ENCODE data around the gene HNF4A.

Gene HNF4A

GRCh38 chr20:44392776-44393607 lies 37.5 kb downstream of the HNF4A start:
- DNase-seq = no peak

- DNase-seq = no peak
Measured at GRCh38 chr20:44393608-44394451, 38.3 kb downstream of the HNF4A start.

- DNase-seq = no peak
Measured at GRCh38 chr20:44394452-44394701, 38.9 kb downstream of the HNF4A start.

- DNase-seq = no peak
Measured at GRCh38 chr20:44394702-44395460, 39.4 kb downstream of the HNF4A start.

GRCh38 chr20:44395461-44396340 lies 40.2 kb downstream of the HNF4A start:
- DNase-seq = no peak

GRCh38 chr20:44396369-44397130 lies 41.1 kb downstream of the HNF4A start:
- no peak for DNase-seq

- DNase-seq = no peak
Measured at GRCh38 chr20:44398335-44398734, 42.8 kb downstream of the HNF4A start.

GRCh38 chr20:44399446-44399845 lies 43.9 kb downstream of the HNF4A start:
- DNase-seq = no peak

- DNase-seq = no peak
Measured at GRCh38 chr20:44400671-44400969, 45.1 kb downstream of the HNF4A start.

- no peak for DNase-seq
Measured at GRCh38 chr20:44400970-44401769, 45.7 kb downstream of the HNF4A start.

GRCh38 chr20:44401770-44402390 lies 46.4 kb downstream of the HNF4A start:
- no peak for DNase-seq

- no peak for DNase-seq
Measured at GRCh38 chr20:44402391-44403193, 47.1 kb downstream of the HNF4A start.

GRCh38 chr20:44403194-44404112 lies 48.0 kb downstream of the HNF4A start:
- no peak for DNase-seq

- no peak for DNase-seq
Measured at GRCh38 chr20:44404204-44405181, 49.0 kb downstream of the HNF4A start.

- no peak for DNase-seq
Measured at GRCh38 chr20:44405257-44405656, 49.8 kb downstream of the HNF4A start.

- no peak for DNase-seq
Measured at GRCh38 chr20:44405785-44406571, 50.5 kb downstream of the HNF4A start.

Data from suppressor macrophage treated with lipopolysaccharide for 4 hours (primary cell).